ENCODE results near the gene INHBC.

DNA sequence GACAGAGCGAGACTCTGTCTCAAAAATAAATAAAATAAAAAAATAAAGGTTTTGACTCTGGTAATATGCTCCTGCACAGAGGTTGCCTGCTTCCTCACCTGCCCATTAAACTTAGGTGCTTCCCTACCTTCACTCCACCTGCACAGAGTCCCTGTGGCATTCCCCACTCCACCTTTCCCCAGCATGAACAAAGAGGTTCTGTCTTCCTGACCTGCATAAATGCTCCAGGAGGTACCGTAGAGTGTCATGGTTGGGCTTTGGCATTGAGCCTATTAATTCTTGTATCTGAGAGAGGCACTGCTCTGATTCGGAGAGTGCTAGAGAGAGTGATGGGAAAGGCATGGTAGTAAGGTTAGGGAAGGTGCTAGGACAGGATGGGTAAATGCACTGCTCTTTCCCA is 38.8 kb downstream of the INHBC start:
- TF ChIP-seq, protein P1, sequence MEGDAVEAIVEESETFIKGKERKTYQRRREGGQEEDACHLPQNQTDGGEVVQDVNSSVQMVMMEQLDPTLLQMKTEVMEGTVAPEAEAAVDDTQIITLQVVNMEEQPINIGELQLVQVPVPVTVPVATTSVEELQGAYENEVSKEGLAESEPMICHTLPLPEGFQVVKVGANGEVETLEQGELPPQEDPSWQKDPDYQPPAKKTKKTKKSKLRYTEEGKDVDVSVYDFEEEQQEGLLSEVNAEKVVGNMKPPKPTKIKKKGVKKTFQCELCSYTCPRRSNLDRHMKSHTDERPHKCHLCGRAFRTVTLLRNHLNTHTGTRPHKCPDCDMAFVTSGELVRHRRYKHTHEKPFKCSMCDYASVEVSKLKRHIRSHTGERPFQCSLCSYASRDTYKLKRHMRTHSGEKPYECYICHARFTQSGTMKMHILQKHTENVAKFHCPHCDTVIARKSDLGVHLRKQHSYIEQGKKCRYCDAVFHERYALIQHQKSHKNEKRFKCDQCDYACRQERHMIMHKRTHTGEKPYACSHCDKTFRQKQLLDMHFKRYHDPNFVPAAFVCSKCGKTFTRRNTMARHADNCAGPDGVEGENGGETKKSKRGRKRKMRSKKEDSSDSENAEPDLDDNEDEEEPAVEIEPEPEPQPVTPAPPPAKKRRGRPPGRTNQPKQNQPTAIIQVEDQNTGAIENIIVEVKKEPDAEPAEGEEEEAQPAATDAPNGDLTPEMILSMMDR (IDR thresholded peaks at IDR 0.05), result no peak
- TF ChIP-seq POLR2A (IDR thresholded peaks at IDR 0.05), result no peak
